AG09309 (cell line): ENCODE results near the gene STON1.
A peak's percentile ranks its signal among the peaks of the same experiment; 100 is the strongest.
"Not testable (repeated sequence)": the region's sequence is repeated elsewhere in the genome, so short reads cannot be mapped to it uniquely, and the experiment has no call there.

Source experiments
- DNase-seq: peaks from one replicate; pipeline ENCODE4 v3.0.0-alpha.2; 2010; ENCODE audit warnings: low read depth
- H3K4me3 ChIP-seq: 2 replicates; pipeline ENCODE4 v1.5.1; 2011; ENCODE audit warnings: mild to moderate bottlenecking, low read depth, low read length, moderate library complexity; ENCODE audit not compliant: control insufficient read depth
- TF ChIP-seq, protein P1 (sequence below): IDR thresholded peaks from 2 replicates; pipeline ENCODE4 v1.5.1; 2011; ENCODE audit warnings: mild to moderate bottlenecking, low read depth, low read length, inconsistent platforms; ENCODE audit not compliant: insufficient read depth, control insufficient read depth; ENCODE audit errors: missing control alignments

The STON1 gene

GRCh38 chr2:48601349-48601748 is 71.4 kb downstream of the STON1 start:
- TF ChIP-seq, protein P1, sequence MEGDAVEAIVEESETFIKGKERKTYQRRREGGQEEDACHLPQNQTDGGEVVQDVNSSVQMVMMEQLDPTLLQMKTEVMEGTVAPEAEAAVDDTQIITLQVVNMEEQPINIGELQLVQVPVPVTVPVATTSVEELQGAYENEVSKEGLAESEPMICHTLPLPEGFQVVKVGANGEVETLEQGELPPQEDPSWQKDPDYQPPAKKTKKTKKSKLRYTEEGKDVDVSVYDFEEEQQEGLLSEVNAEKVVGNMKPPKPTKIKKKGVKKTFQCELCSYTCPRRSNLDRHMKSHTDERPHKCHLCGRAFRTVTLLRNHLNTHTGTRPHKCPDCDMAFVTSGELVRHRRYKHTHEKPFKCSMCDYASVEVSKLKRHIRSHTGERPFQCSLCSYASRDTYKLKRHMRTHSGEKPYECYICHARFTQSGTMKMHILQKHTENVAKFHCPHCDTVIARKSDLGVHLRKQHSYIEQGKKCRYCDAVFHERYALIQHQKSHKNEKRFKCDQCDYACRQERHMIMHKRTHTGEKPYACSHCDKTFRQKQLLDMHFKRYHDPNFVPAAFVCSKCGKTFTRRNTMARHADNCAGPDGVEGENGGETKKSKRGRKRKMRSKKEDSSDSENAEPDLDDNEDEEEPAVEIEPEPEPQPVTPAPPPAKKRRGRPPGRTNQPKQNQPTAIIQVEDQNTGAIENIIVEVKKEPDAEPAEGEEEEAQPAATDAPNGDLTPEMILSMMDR = peak; percentile 29
- DNase-seq = no peak
- no peak overlapping the region for H3K4me3 ChIP-seq

GRCh38 chr2:48605482-48606175 is 75.7 kb downstream of the STON1 start:
- DNase-seq = no peak
- H3K4me3 ChIP-seq = no peak overlapping the region
- TF ChIP-seq, protein P1 = no peak

GRCh38 chr2:48607307-48608014 is 77.5 kb downstream of the STON1 start:
- TF ChIP-seq, protein P1 = no peak
- no peak for DNase-seq
- H3K4me3 ChIP-seq = no peak overlapping the region

DNA sequence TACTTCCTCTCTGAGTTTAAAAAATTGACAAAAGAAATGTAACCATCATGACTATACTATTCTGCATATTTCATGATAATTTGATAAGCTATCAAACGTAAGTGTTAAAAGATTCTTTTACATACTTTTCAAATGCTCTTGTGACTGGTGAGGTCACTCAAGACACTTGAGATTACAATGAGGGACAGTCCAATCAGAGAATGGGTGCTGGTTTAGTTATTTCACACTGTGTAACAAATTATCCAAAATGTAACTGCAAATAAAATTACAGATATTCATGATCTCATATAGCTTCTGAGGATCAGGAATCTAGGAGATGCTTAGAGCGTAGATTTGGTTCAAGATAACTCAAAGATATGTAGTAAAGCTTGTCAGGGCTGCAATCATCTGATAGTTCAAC is 83.3 kb downstream of the STON1 start:
- no peak overlapping the region for H3K4me3 ChIP-seq
- no peak for DNase-seq
- TF ChIP-seq, protein P1 = no peak

DNA sequence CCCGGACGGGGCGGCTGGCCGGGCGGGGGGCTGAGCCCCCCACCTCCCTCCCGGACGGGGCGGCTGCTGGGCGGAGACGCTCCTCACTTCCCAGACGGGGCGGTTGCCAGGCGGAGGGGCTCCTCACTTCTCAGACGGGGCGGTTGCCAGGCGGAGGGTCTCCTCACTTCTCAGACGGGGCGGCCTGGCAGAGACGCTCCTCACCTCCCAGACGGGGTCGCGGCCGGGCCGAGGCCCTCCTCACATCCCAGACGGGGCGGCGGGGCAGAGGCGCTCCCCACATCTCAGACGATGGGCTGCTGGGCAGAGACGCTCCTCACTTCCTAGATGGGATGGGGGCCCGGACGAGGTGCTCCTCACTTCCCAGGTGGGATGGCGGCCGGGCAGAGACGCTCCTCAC is 84.6 kb downstream of the STON1 start:
- DNase-seq, H3K4me3 ChIP-seq: not testable (repeated sequence)

DNA sequence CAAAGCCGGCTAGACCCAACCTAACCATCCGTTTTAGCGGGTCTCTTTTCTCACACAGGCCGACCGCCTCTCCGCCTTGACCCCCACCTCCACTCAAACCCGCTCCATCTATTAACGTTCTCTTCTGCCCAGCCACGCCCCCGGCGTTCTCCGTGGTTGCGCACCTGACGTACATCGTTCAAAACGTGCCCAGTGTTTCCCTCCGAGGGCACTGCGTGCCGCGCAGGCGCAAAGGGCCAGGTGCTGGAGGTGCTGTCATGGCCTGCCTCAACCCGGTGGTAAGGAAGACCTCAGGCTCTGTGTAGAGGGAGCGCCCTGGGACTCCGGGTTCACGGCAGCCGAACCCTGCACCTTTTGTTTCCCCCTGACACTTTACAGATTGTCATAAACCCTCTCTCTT is 87.7 kb downstream of the STON1 start, which contains the start of gene GTF2A1L:
Gene GTF2A1L, plus strand, starts transcription at position 239 of the 400 bp plus-strand sequence. Its CDS starts 19 bp downstream, at position 258.
- TF ChIP-seq, protein P1 = no peak

DNA sequence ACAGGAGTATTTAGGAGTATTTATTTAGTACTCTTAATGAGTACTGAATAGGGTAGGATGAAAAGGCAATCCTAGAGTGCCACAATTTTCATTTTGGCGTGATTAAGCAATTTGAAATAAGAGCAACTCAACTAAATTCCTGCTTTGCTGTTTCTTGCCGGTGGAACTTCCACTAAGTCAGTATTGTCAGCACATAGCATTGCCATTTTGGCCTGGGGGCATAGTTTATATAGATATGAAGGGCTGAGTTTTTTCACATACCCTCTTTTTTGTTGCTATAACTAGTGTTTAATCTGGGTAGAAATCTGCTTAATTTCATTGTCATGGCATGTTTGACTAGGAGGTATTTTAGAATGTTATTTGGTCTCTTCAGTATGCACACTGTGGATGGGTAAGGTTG is 89.6 kb downstream of the STON1 start:
- TF ChIP-seq, protein P1 = no peak
- no peak for DNase-seq
- H3K4me3 ChIP-seq = no peak overlapping the region

More for the DNA sequence above, 87.7 kb downstream of the STON1 start, which contains the start of gene GTF2A1L:
- DNase-seq = no peak
- no peak within 1 kb of the TSS for H3K4me3 ChIP-seq
